ENCODE data around the gene KIAA1958. TPM values are rescaled to one million over a fixed set of nuclear protein-coding genes. Genes with fewer than 3 reads are reported as not detected.

Gene KIAA1958
- total RNA-seq, 2 donors from 2014 or later = 7.0 to 42.8 TPM

DNA sequence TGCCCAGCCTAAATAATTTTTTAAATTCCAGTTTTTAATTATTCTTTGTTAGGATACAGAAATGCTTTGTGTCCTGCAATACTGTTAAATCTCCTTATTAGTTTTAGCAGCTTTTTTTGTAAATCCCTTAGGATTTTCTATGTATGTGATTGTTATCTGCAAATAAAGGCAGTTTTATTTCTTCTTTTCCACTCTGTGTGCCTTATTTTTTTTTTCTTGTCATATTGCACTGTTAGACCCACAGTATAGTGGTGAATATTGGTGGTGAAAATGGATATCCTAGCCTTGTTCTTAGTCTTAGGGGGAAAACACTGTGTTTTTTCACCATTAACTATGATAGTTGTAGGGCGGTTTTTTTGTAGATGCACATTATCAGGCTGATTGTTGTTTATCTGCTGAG lies 11.3 kb upstream of the KIAA1958 start:
- Histone ChIP-seq H3K36me3 (no peaks in the 10 kb centered on the region), H3K9me3 (no peaks in the 10 kb centered on the region), H3K27ac (no peak overlapping the region), H3K4me1 (replicated peaks) (no peaks in the 10 kb centered on the region), H3K27me3 (replicated peaks; ENCODE audit: insufficient read depth) (no peaks in the 10 kb centered on the region), H3K4me3 (no peak overlapping the region)
- intact Hi-C loops (cut with DNase I) = no loop called here
- no peak for DNase-seq (ENCODE audit: low spot score)
- WGBS = 100% methylated on average over 1 of the region's 1 CpG
- TF ChIP-seq POLR2AphosphoS5 (IDR thresholded peaks at IDR 0.05) (no peak), POLR2A (IDR thresholded peaks at IDR 0.05) (no peak)
- TF ChIP-seq, protein P1, sequence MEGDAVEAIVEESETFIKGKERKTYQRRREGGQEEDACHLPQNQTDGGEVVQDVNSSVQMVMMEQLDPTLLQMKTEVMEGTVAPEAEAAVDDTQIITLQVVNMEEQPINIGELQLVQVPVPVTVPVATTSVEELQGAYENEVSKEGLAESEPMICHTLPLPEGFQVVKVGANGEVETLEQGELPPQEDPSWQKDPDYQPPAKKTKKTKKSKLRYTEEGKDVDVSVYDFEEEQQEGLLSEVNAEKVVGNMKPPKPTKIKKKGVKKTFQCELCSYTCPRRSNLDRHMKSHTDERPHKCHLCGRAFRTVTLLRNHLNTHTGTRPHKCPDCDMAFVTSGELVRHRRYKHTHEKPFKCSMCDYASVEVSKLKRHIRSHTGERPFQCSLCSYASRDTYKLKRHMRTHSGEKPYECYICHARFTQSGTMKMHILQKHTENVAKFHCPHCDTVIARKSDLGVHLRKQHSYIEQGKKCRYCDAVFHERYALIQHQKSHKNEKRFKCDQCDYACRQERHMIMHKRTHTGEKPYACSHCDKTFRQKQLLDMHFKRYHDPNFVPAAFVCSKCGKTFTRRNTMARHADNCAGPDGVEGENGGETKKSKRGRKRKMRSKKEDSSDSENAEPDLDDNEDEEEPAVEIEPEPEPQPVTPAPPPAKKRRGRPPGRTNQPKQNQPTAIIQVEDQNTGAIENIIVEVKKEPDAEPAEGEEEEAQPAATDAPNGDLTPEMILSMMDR (IDR thresholded peaks at IDR 0.05) = no peak

DNA sequence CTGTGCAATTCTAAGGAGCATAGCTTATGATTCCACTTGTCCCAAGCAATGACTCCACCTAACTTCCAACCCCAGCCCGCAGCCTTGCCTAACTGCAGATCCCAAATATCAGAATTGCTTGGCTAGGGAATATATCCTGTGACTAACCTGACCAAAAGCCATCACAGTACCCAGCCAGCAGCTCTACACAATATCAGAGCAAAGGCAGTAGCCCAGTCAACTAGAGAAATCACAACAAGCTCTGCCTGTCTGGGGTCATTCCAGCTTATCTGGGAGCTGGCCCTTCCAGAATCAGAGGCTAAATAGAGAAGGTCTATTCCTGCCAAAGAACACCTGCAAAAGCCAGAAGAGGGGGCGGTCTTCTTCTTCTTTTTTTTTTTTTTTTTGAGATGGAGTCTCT lies 9.3 kb upstream of the KIAA1958 start:
- 94% methylated on average over 2 of the region's 2 CpGs for WGBS
- DNase-seq (ENCODE audit: low spot score) = no peak
- no peaks in the 10 kb centered on the region for H3K27me3 ChIP-seq (replicated peaks; ENCODE audit: insufficient read depth)
- no peak overlapping the region for H3K4me3 ChIP-seq
- no peaks in the 10 kb centered on the region for H3K36me3 ChIP-seq
- intact Hi-C loops (cut with DNase I) = no loop called here
- no peaks in the 10 kb centered on the region for H3K9me3 ChIP-seq
- H3K4me1 ChIP-seq (replicated peaks) = no peaks in the 10 kb centered on the region
- no peak for TF ChIP-seq POLR2AphosphoS5 (IDR thresholded peaks at IDR 0.05)
- TF ChIP-seq, protein P1 (IDR thresholded peaks at IDR 0.05) = no peak
- no peak for TF ChIP-seq POLR2A (IDR thresholded peaks at IDR 0.05)
- no peak overlapping the region for H3K27ac ChIP-seq

GRCh38 chr9:112479221-112479620 lies 7.4 kb upstream of the KIAA1958 start:
- Histone ChIP-seq H3K27ac (no peak overlapping the region), H3K4me1 (replicated peaks) (no peaks in the 10 kb centered on the region), H3K27me3 (replicated peaks; ENCODE audit: insufficient read depth) (no peaks in the 10 kb centered on the region), H3K9me3 (no peaks in the 10 kb centered on the region), H3K36me3 (no peaks in the 10 kb centered on the region), H3K4me3 (no peak overlapping the region)
- no peak for TF ChIP-seq POLR2AphosphoS5 (IDR thresholded peaks at IDR 0.05)
- intact Hi-C loops (cut with DNase I) = no loop called here
- DNase-seq (ENCODE audit: low spot score) = no peak

DNA sequence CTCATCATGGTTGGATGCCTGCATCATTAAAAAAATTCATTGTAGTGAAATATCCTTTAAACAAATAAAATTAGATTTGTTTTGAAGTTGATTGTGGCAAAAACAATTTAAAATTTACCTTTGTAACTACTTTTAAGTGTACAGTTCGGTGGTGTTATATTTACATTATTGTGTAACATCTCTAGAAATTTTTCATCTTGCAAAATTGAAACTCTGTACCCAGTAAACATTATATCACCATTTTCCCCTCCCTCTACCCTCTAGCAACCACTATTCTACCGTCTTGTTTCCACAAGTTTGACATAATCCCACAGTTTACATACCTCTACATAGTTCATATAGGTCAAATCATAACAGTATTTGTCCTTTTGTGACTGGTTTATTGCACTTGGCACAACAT lies 2.0 kb upstream of the KIAA1958 start:
- Histone ChIP-seq H3K27ac (no peak overlapping the region), H3K27me3 (replicated peaks; ENCODE audit: insufficient read depth) (no peaks in the 10 kb centered on the region), H3K4me1 (replicated peaks) (no peaks in the 10 kb centered on the region), H3K9me3 (no peaks in the 10 kb centered on the region), H3K36me3 (no peaks in the 10 kb centered on the region), H3K4me3 (no peak overlapping the region)
- no peak for DNase-seq (ENCODE audit: low spot score)
- intact Hi-C loops (cut with DNase I) = loop anchor here (5.0 to 10.0 kb wide), 2 partner anchors 107 to 230 kb away; partner anchors contain the start of gene INIP
- WGBS = 96% methylated on average over 2 of the region's 2 CpGs
- TF ChIP-seq, protein P1 (IDR thresholded peaks at IDR 0.05) = no peak
- TF ChIP-seq POLR2AphosphoS5 (IDR thresholded peaks at IDR 0.05) = no peak
- TF ChIP-seq POLR2A (IDR thresholded peaks at IDR 0.05) = no peak

DNA sequence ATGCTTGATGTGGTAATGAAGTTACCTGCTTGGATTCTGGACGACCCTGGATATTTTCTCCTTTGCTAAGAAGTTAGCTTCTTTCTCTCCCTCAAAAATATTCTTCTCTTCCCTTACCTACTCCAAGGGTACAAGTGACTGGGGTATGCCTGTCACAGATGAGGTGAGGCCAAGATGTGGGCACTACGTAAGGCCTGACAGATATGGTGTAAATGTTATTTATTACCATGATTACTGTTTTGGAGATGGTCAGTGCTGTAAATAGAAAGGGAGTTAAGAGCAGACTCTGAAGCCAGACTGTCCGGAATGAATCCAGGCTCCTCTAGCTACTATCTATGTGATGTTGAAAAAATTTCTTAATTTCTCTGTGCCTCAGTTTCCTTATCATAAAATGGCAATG lies 1.1 kb upstream of the KIAA1958 start:
- H3K27ac ChIP-seq = no peak overlapping the region
- H3K36me3 ChIP-seq = no peaks in the 10 kb centered on the region
- intact Hi-C loops (cut with DNase I) = loop anchor here (5.0 to 10.0 kb wide), 2 partner anchors 108 to 229 kb away; partner anchors contain the start of gene INIP
- 69% methylated on average over 3 of the region's 3 CpGs for WGBS
- H3K4me3 ChIP-seq = peak overlapping the region in 1 of 2 donors; percentile 83
- no peak for DNase-seq (ENCODE audit: low spot score)
- H3K4me1 ChIP-seq (replicated peaks) = no peaks in the 10 kb centered on the region
- no peaks in the 10 kb centered on the region for H3K9me3 ChIP-seq
- TF ChIP-seq POLR2A (IDR thresholded peaks at IDR 0.05) = no peak
- TF ChIP-seq, protein P1 (IDR thresholded peaks at IDR 0.05) = no peak
- TF ChIP-seq POLR2AphosphoS5 (IDR thresholded peaks at IDR 0.05) = no peak
- H3K27me3 ChIP-seq (replicated peaks; ENCODE audit: insufficient read depth) = no peaks in the 10 kb centered on the region
